ENCODE data around the gene NES.

GRCh38 chr1:156726549-156727226 lies 49.5 kb upstream of the NES start:
- TF ChIP-seq EZH2phosphoT487 (IDR thresholded peaks at IDR 0.05; ENCODE audit: insufficient read depth, low read depth) (no peak), EZH2 (IDR thresholded peaks at IDR 0.05; ENCODE audit: insufficient read depth, poor library complexity, severe bottlenecking) (no peak)
